IMR-90 (cell line): ENCODE data around the gene CANT1. TPM values are rescaled to one million over a fixed set of nuclear protein-coding genes. Genes with fewer than 3 reads are reported as not detected.

Experiments
- ATAC-seq: fragments of 200-7000 bp; cut with Tn5 transposase; 2 replicates; pipeline ENCODE4 v1.9.1; 2020; ENCODE audit warnings: low read depth, mild to moderate bottlenecking, moderate library complexity
- BruUV-seq: library from RNA; stranded (reverse); fragments of 400-500 nt; replicated peaks from 2 replicates; lab custom pipeline; 2021; lab: Mats Ljungman, UMichigan
- CTCF ChIA-PET: fragments of 300-600 bp; formaldehyde crosslinking; extraction: SDS; loops from one replicate; lab custom pipeline; 2021; ENCODE audit warnings: antibody characterized with exemption; lab: Yijun Ruan, JAX
- POLR2A ChIA-PET: fragments of 300-600 bp; sonication (Branson Sonifier 250); formaldehyde crosslinking; loops from one replicate; lab custom pipeline; 2022; ENCODE audit warnings: antibody characterized with exemption; ENCODE audit not compliant: unreplicated experiment; lab: Charles Lee
- DNase-seq: peaks from one replicate; pipeline ENCODE4 v3.0.0; 2013
- H2AFZ ChIP-seq: replicated peaks from 2 replicates; pipeline ENCODE3; 2013; ENCODE audit warnings: low read length, mild to moderate bottlenecking; ENCODE audit not compliant: poor library complexity
- H2AK5ac ChIP-seq: 2 replicates; pipeline ENCODE4 v1.6.1; 2013; ENCODE audit warnings: low read depth, low read length, inconsistent platforms
- H2AK9ac ChIP-seq: replicated peaks from 2 replicates; pipeline ENCODE3; 2013; ENCODE audit warnings: mild to moderate bottlenecking, low read depth, low read length, moderate library complexity; ENCODE audit not compliant: poor library complexity
- H2BK120ac ChIP-seq: 2 replicates; pipeline ENCODE4 v1.6.1; 2013; ENCODE audit warnings: low read depth, low read length, inconsistent platforms
- H2BK15ac ChIP-seq: 3 replicates; pipeline ENCODE4 v1.6.1; 2013; ENCODE audit warnings: low read depth, low read length, inconsistent platforms
- H2BK20ac ChIP-seq: 2 replicates; pipeline ENCODE4 v1.6.1; 2013; ENCODE audit warnings: low read depth, mild to moderate bottlenecking, inconsistent platforms, low read length, moderate library complexity
- H2BK5ac ChIP-seq: 2 replicates; pipeline ENCODE4 v1.6.1; 2013; ENCODE audit warnings: mild to moderate bottlenecking, low read depth, low read length, inconsistent platforms; ENCODE audit not compliant: poor library complexity, severe bottlenecking
- H3K14ac ChIP-seq: replicated peaks from 2 replicates; pipeline ENCODE4 v1.6.1; 2013; ENCODE audit warnings: low read depth, low read length, inconsistent platforms
- H3K18ac ChIP-seq: 2 replicates; pipeline ENCODE4 v1.6.1; 2013; ENCODE audit warnings: low read depth, low read length, control low read depth
- H3K23ac ChIP-seq: 2 replicates; pipeline ENCODE4 v1.6.1; 2013; ENCODE audit warnings: low read depth, low read length, inconsistent platforms
- H3K27ac ChIP-seq: 2 replicates; pipeline ENCODE4 v1.5.1; 2013; ENCODE audit warnings: mild to moderate bottlenecking, control low read depth, low read length; ENCODE audit not compliant: insufficient read depth
- H3K27me3 ChIP-seq: 2 replicates; pipeline ENCODE4 v1.6.1; 2013; ENCODE audit warnings: low read length; ENCODE audit not compliant: control insufficient read depth, insufficient read depth
- H3K36me3 ChIP-seq: 2 replicates; pipeline ENCODE4 v1.6.1; 2013; ENCODE audit warnings: low read length, mixed read lengths; ENCODE audit not compliant: control insufficient read depth, insufficient read depth
- H3K4ac ChIP-seq: 2 replicates; pipeline ENCODE4 v1.6.1; 2013; ENCODE audit warnings: low read depth, low read length, inconsistent platforms
- H3K4me1 ChIP-seq: 2 replicates; pipeline ENCODE4 v1.6.1; 2013; ENCODE audit warnings: low read length, mixed read lengths; ENCODE audit not compliant: control insufficient read depth, insufficient read depth
- H3K4me2 ChIP-seq: 2 replicates; pipeline ENCODE4 v1.6.1; 2013; ENCODE audit warnings: low read depth, mild to moderate bottlenecking, control low read depth, low read length, moderate library complexity
- H3K4me3 ChIP-seq: 2 replicates; pipeline ENCODE4 v1.5.1; 2013; ENCODE audit warnings: low read depth, mild to moderate bottlenecking, control low read depth, low read length, moderate library complexity; ENCODE audit not compliant: insufficient read depth
- H3K56ac ChIP-seq: 2 replicates; pipeline ENCODE4 v1.6.1; 2013; ENCODE audit warnings: low read length, inconsistent platforms; ENCODE audit not compliant: insufficient read depth; ENCODE audit errors: extremely low read depth
- H3K79me1 ChIP-seq, 2 experiments: 2 replicates each; pipeline ENCODE4 v1.6.1; 2013; ENCODE audit warnings: low read length in 2 of 2, inconsistent platforms in 1 of 2, low read depth in 1 of 2
- H3K9ac ChIP-seq: 2 replicates; pipeline ENCODE4 v1.6.1; 2013; ENCODE audit warnings: low read depth, low read length, control low read depth
- H3K9me1 ChIP-seq: 2 replicates; pipeline ENCODE4 v1.6.1; 2013; ENCODE audit warnings: low read length, inconsistent platforms; ENCODE audit not compliant: insufficient read depth
- H3K9me3 ChIP-seq: 2 replicates; pipeline ENCODE4 v1.6.1; 2013; ENCODE audit warnings: low read length; ENCODE audit not compliant: control insufficient read depth, insufficient read depth
- H4K20me1 ChIP-seq: 2 replicates; pipeline ENCODE4 v1.6.1; 2013; ENCODE audit warnings: low read length, inconsistent platforms; ENCODE audit not compliant: insufficient read depth
- H4K5ac ChIP-seq: 2 replicates; pipeline ENCODE4 v1.6.1; 2013; ENCODE audit warnings: mild to moderate bottlenecking, low read depth, low read length, control low read depth
- H4K8ac ChIP-seq, 2 experiments: 2 replicates each; pipeline ENCODE4 v1.6.1; 2013; ENCODE audit warnings: low read depth in 2 of 2, low read length in 2 of 2, control low read depth in 1 of 2, inconsistent platforms in 1 of 2
- H4K91ac ChIP-seq: 2 replicates; pipeline ENCODE4 v1.6.1; 2013; ENCODE audit warnings: low read depth, low read length, inconsistent platforms; ENCODE audit not compliant: insufficient read depth
- BHLHE40 ChIP-seq: fragments of 150-350 bp; IDR thresholded peaks from 2 replicates; pipeline ENCODE4 v1.6.1; 2016; ENCODE audit warnings: mild to moderate bottlenecking, low read depth, low read length
- MAFK ChIP-seq: IDR thresholded peaks from 2 replicates; pipeline ENCODE4 v1.6.1; 2012; ENCODE audit warnings: low read depth, low read length, improper control_type of control experiment
- MAZ ChIP-seq: IDR thresholded peaks from 2 replicates; pipeline ENCODE4 v1.6.1; 2012; ENCODE audit warnings: low read depth, mild to moderate bottlenecking, low read length, improper control_type of control experiment, moderate library complexity, borderline replicate concordance
- MXI1 ChIP-seq: IDR thresholded peaks from 2 replicates; pipeline ENCODE4 v1.6.1; 2012; ENCODE audit warnings: low read depth, mild to moderate bottlenecking, low read length, moderate library complexity, borderline replicate concordance
- NFE2L2 ChIP-seq: fragments of 150-350 bp; IDR thresholded peaks from 2 replicates; pipeline ENCODE4 v1.6.1; 2016; ENCODE audit warnings: low read depth, mild to moderate bottlenecking, low read length
- WGBS, 2 experiments: methylation state at CpG; one replicate each; pipeline versions ENCODE4 v1.1.5 to v1.1.7; 2013; ENCODE audit warnings: missing lambda C conversion rate in 2 of 2; ENCODE audit not compliant: insufficient read length in 1 of 2; ENCODE audit errors: extremely low coverage in 2 of 2; 5-methylcytosine and 5-hydroxymethylcytosine counted together
- dilution Hi-C: fragments of 300-500 bp; cut with HindIII; formaldehyde crosslinking; loops from one replicate; pipeline ENCODE4 v1.14.3; 2018; ENCODE audit warnings: low sequenced_read_pairs; ENCODE audit not compliant: unreplicated experiment
- in situ Hi-C: fragments of 300-500 bp; cut with MboI; formaldehyde crosslinking; loops from 3 replicates; pipeline ENCODE4 v1.14.3; 2019; ENCODE audit warnings: low sequenced_read_pairs, inconsistent platforms, mixed read lengths
- intact Hi-C: fragments of 100-400 bp; cut with micrococcal nuclease; formaldehyde crosslinking; loops from 2 replicates; pipeline ENCODE4 v1.10.0; 2022
- polyA plus RNA-seq, 3 experiments: library from polyadenylated mRNA; depleted of rRNA; stranded (reverse); fragments of >200 nt; gene quantifications; 2 replicates each; pipeline ENCODE4 v1.2.3, GENCODE V29; 2012; ENCODE audit warnings: low replicate concordance in 1 of 3
- total RNA-seq: library from RNA; depleted of rRNA; stranded (reverse); fragments of >200 nt; gene quantifications from 2 replicates; pipeline ENCODE4 v1.2.3, GENCODE V29; 2012
- TF ChIP-seq, protein P1 (sequence below): conservative IDR thresholded peaks from 2 replicates; pipeline ENCODE4 v1.5.1; 2012; ENCODE audit warnings: mild to moderate bottlenecking, low read depth, low read length, improper control_type of control experiment

CANT1 gene
- total and polyA plus RNA-seq, 2 of the 4 experiments (the other 2 are of a cell fraction) = 51.8 to 73.4 TPM

GRCh38 chr17:79002291-79002690 is 7.3 kb downstream of the CANT1 start:
- no peak overlapping the region for H4K91ac ChIP-seq
- H3K9me1 ChIP-seq = peaks cover 4% of the 10 kb centered on the region; the same call in 1 of the 2 replicates
- H3K9me3 ChIP-seq = no peaks in the 10 kb centered on the region
- peaks cover 22 to 82% of the 10 kb centered on the region in 2 experiments for H3K79me1 ChIP-seq
- dilution Hi-C loops (no loop called here), in situ Hi-C loops (no loop called here), intact Hi-C loops (no loop called here)
- H2BK15ac ChIP-seq = no peak overlapping the region
- no peak overlapping the region for H3K4me3 ChIP-seq
- DNase-seq (no peak), ATAC-seq (no peak)
- H3K4ac ChIP-seq = no peak overlapping the region
- ChIA-PET CTCF (no interaction called here), POLR2A (no interaction called here)
- no peak for TF ChIP-seq MXI1
- no peak for TF ChIP-seq MAFK
- no peak for TF ChIP-seq NFE2L2
- TF ChIP-seq, protein P1, sequence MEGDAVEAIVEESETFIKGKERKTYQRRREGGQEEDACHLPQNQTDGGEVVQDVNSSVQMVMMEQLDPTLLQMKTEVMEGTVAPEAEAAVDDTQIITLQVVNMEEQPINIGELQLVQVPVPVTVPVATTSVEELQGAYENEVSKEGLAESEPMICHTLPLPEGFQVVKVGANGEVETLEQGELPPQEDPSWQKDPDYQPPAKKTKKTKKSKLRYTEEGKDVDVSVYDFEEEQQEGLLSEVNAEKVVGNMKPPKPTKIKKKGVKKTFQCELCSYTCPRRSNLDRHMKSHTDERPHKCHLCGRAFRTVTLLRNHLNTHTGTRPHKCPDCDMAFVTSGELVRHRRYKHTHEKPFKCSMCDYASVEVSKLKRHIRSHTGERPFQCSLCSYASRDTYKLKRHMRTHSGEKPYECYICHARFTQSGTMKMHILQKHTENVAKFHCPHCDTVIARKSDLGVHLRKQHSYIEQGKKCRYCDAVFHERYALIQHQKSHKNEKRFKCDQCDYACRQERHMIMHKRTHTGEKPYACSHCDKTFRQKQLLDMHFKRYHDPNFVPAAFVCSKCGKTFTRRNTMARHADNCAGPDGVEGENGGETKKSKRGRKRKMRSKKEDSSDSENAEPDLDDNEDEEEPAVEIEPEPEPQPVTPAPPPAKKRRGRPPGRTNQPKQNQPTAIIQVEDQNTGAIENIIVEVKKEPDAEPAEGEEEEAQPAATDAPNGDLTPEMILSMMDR = no peak
- no peak for TF ChIP-seq MAZ
- no peak for TF ChIP-seq BHLHE40
- no peak overlapping the region for H3K9ac ChIP-seq
- H2AFZ ChIP-seq = no peak overlapping the region
- no peak overlapping the region for H2BK5ac ChIP-seq
- H3K56ac ChIP-seq = no peak overlapping the region
- no CpG with 5 or more reads among the region's 14 CpGs for WGBS, 2 experiments
- H3K23ac ChIP-seq = no peak overlapping the region
- H4K8ac ChIP-seq = no peak overlapping the region
- no peak overlapping the region for H3K27ac ChIP-seq
- H2BK20ac ChIP-seq = no peak overlapping the region
- H3K18ac ChIP-seq = no peak overlapping the region
- no peak overlapping the region for H4K5ac ChIP-seq
- BruUV-seq = no TSS peak
- no peak overlapping the region for H3K4me2 ChIP-seq
- H4K20me1 ChIP-seq = peaks cover 78% of the 10 kb centered on the region
- H3K4me1 ChIP-seq = no peaks in the 10 kb centered on the region
- H3K36me3 ChIP-seq = peaks cover 25% of the 10 kb centered on the region
- H2BK120ac ChIP-seq = no peak overlapping the region
- H3K14ac ChIP-seq = no peak overlapping the region
- no peak overlapping the region for H2AK9ac ChIP-seq
- no peak overlapping the region for H2AK5ac ChIP-seq
- H3K27me3 ChIP-seq = no peaks in the 10 kb centered on the region
